Prostate gland (tissue), 2 donors: ENCODE results near the gene DIAPH2. TPM values are rescaled to one million over a fixed set of nuclear protein-coding genes. Genes with fewer than 3 reads are reported as not detected.

ENCODE experiments used
- DNase-seq: peaks from one replicate; pipeline ENCODE4 v3.0.0-alpha.2; 2019; ENCODE audit warnings: low spot score
- H3K27ac ChIP-seq, 2 donors: fragments of 200-600 bp; sonication (generic); 2 replicates each; pipeline ENCODE4 v1.5.1; 2017 to 2019
- H3K27me3 ChIP-seq: fragments of 200-600 bp; sonication (generic); replicated peaks from 2 replicates; pipeline ENCODE4 v1.5.1; 2019; ENCODE audit not compliant: insufficient read depth
- H3K36me3 ChIP-seq, 2 donors: fragments of 200-600 bp; sonication (generic); 1 replicate in 1 of 2; 2 replicates in 1 of 2; pipeline versions ENCODE4 v1.5.1 to v1.8.1; 2017 to 2019
- H3K4me1 ChIP-seq: fragments of 200-600 bp; sonication (generic); replicated peaks from 2 replicates; pipeline ENCODE4 v1.5.1; 2019
- H3K4me3 ChIP-seq, 2 donors: fragments of 200-600 bp; sonication (generic); 2 replicates each; pipeline ENCODE4 v1.5.1; 2017 to 2019
- H3K9me3 ChIP-seq: fragments of 200-600 bp; sonication (generic); 2 replicates; pipeline ENCODE4 v1.5.1; 2017
- POLR2A ChIP-seq: fragments of 450-650 bp; IDR thresholded peaks from one replicate; pipeline ENCODE4 v1.6.1; 2016; ENCODE audit warnings: antibody characterized with exemption, mild to moderate bottlenecking
- POLR2AphosphoS5 ChIP-seq: sonication (generic); formaldehyde crosslinking; IDR thresholded peaks from one replicate; pipeline ENCODE4 v1.6.1; 2017; ENCODE audit warnings: antibody characterized with exemption
- WGBS: methylation state at CpG from one replicate; pipeline ENCODE4 v1.1.5; 2018; 5-methylcytosine and 5-hydroxymethylcytosine counted together
- intact Hi-C: fragments of 100-400 bp; cut with DNase I; formaldehyde crosslinking; loops from one replicate; pipeline ENCODE4 v1.14.2; 2022
- total RNA-seq, 2 donors: library from RNA; depleted of rRNA; stranded (reverse); fragments of >200 nt; gene quantifications; one replicate each; pipeline ENCODE4 v1.1.0, GENCODE V29; 2016
- TF ChIP-seq, protein P1 (sequence below), 4 experiments: fragments of 200-600 bp in 2 of 4; fragments of 450-650 bp in 2 of 4; sonication (generic) in 2 of 4; IDR thresholded peaks; 1 replicate in 3 of 4; 2 replicates in 1 of 4; pipeline ENCODE4 v1.5.1; 2016 to 2019; ENCODE audit warnings: antibody characterized with exemption in 4 of 4, mild to moderate bottlenecking in 2 of 4, moderate library complexity in 2 of 4

Gene DIAPH2
- total RNA-seq, 2 donors from 2014 or later = 8.1 to 44.8 TPM

GRCh38 chrX:97057349-97057909 lies 372.8 kb downstream of the DIAPH2 start:
- H3K4me1 ChIP-seq = no peaks in the 10 kb centered on the region
- peak; percentile 2 for DNase-seq
- TF ChIP-seq POLR2A = no peak
- TF ChIP-seq, protein P1, sequence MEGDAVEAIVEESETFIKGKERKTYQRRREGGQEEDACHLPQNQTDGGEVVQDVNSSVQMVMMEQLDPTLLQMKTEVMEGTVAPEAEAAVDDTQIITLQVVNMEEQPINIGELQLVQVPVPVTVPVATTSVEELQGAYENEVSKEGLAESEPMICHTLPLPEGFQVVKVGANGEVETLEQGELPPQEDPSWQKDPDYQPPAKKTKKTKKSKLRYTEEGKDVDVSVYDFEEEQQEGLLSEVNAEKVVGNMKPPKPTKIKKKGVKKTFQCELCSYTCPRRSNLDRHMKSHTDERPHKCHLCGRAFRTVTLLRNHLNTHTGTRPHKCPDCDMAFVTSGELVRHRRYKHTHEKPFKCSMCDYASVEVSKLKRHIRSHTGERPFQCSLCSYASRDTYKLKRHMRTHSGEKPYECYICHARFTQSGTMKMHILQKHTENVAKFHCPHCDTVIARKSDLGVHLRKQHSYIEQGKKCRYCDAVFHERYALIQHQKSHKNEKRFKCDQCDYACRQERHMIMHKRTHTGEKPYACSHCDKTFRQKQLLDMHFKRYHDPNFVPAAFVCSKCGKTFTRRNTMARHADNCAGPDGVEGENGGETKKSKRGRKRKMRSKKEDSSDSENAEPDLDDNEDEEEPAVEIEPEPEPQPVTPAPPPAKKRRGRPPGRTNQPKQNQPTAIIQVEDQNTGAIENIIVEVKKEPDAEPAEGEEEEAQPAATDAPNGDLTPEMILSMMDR (IDR thresholded peaks at IDR 0.05) = no peak
- no peak for TF ChIP-seq POLR2AphosphoS5
- no peaks in the 10 kb centered on the region for H3K9me3 ChIP-seq
- H3K27ac ChIP-seq = no peak overlapping the region
- H3K36me3 ChIP-seq = no peaks in the 10 kb centered on the region
- no peaks in the 10 kb centered on the region for H3K27me3 ChIP-seq
- WGBS = 43% methylated on average over 4 of the region's 4 CpGs
- intact Hi-C loops = no loop called here
- no peak overlapping the region for H3K4me3 ChIP-seq

- Histone ChIP-seq H3K27ac (no peak overlapping the region), H3K27me3 (no peaks in the 10 kb centered on the region), H3K36me3 (no peaks in the 10 kb centered on the region), H3K9me3 (no peaks in the 10 kb centered on the region), H3K4me3 (no peak overlapping the region), H3K4me1 (no peaks in the 10 kb centered on the region)
- 85% methylated on average over 4 of the region's 4 CpGs for WGBS
- TF ChIP-seq, protein P1 (IDR thresholded peaks at IDR 0.05) = no peak
- TF ChIP-seq POLR2A = no peak
- TF ChIP-seq POLR2AphosphoS5 = no peak
- DNase-seq = no peak
- intact Hi-C loops = no loop called here
Measured at GRCh38 chrX:97060020-97060419, 375.4 kb downstream of the DIAPH2 start.

DNA sequence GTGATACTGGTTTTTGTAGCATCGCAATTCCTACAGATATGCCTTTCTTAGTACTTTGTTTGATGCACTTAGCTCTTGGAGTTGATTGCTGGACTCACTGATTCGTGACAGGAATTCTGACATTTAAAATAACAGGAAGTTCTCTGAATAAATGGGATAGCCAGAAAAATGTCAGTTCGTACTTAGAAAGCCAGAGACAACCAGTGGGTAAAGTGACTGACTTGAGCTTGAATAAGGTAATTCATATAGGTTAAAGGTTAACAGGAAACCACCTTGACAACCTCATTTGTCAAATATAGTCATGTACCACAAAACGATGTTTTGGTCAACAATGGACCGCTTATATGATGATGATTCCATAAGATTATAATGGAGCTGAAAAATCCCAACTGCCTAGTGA lies 380.4 kb downstream of the DIAPH2 start:
- H3K9me3 ChIP-seq = no peaks in the 10 kb centered on the region
- no peaks in the 10 kb centered on the region for H3K36me3 ChIP-seq
- no peak overlapping the region for H3K27ac ChIP-seq
- intact Hi-C loops = no loop called here
- 82% methylated on average over 5 of the region's 5 CpGs for WGBS
- H3K4me3 ChIP-seq = no peak overlapping the region
- H3K4me1 ChIP-seq = no peaks in the 10 kb centered on the region
- no peak for DNase-seq
- TF ChIP-seq POLR2AphosphoS5 (no peak), POLR2A (no peak)
- TF ChIP-seq, protein P1 (IDR thresholded peaks at IDR 0.05) = no peak
- H3K27me3 ChIP-seq = no peaks in the 10 kb centered on the region

GRCh38 chrX:97065973-97066372 lies 381.3 kb downstream of the DIAPH2 start:
- DNase-seq = no peak
- TF ChIP-seq POLR2A (no peak), POLR2AphosphoS5 (no peak)
- TF ChIP-seq, protein P1 (IDR thresholded peaks at IDR 0.05) = no peak
- Histone ChIP-seq H3K9me3 (no peaks in the 10 kb centered on the region), H3K4me1 (no peaks in the 10 kb centered on the region), H3K27ac (no peak overlapping the region), H3K4me3 (no peak overlapping the region), H3K27me3 (no peaks in the 10 kb centered on the region), H3K36me3 (no peaks in the 10 kb centered on the region)
- intact Hi-C loops = no loop called here

DNA sequence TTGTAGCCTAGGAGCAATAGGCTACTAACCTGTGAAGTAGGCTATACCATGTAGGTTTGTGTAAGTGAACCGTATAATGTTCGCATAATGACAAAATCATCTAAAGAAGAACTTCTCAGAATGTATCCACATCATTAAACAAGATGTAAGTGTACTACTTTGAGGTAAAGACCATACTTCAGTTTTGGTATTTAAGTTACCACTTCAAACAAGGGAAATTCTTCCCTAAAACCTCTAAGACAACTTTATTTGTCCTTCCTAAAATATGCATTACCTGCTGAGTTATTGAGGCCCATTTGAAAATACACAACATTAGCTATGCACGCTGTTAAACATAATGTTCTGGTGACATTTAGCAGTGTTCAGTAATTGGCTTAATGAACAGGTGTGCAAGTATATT lies 381.7 kb downstream of the DIAPH2 start:
- H3K4me3 ChIP-seq = no peak overlapping the region
- no peaks in the 10 kb centered on the region for H3K4me1 ChIP-seq
- H3K27ac ChIP-seq = no peak overlapping the region
- intact Hi-C loops = no loop called here
- H3K9me3 ChIP-seq = no peaks in the 10 kb centered on the region
- DNase-seq = no peak
- TF ChIP-seq POLR2A (no peak), POLR2AphosphoS5 (no peak)
- TF ChIP-seq, protein P1 (IDR thresholded peaks at IDR 0.05) = no peak
- H3K36me3 ChIP-seq = no peaks in the 10 kb centered on the region
- 65% methylated on average over 3 of the region's 3 CpGs for WGBS
- no peaks in the 10 kb centered on the region for H3K27me3 ChIP-seq
